Loucy (cell line): ENCODE results near the gene RBFOX2.

ENCODE experiments used
- CTCF ChIP-seq: fragments of 200-600 bp; sonication (generic); conservative IDR thresholded peaks from 2 replicates; pipeline ENCODE4 v1.5.1; 2014; ENCODE audit warnings: mild to moderate bottlenecking, antibody characterized with exemption, low read length
- EZH2phosphoT487 ChIP-seq: fragments of 200-600 bp; IDR thresholded peaks from 2 replicates; pipeline ENCODE4 v1.6.1; 2018; ENCODE audit warnings: antibody characterized with exemption, mild to moderate bottlenecking, moderate library complexity, borderline replicate concordance

- TF ChIP-seq CTCF (no peak), EZH2phosphoT487 (no peak)
These were observed 331.5 kb downstream of the RBFOX2 start for GRCh38 chr22:35697142-35697541.
